GM23248 (cell line): Measurements from ENCODE around the gene PAXIP1. TPM values are rescaled to one million over a fixed set of nuclear protein-coding genes. Genes with fewer than 3 reads are reported as not detected.

Experiments used
- DNase-seq: peaks from one replicate; pipeline ENCODE4 v3.0.0-alpha.2; 2015
- H2AFZ ChIP-seq: fragments of 200-600 bp; sonication (generic); 2 replicates; pipeline ENCODE4 v1.6.1; 2016; ENCODE audit warnings: antibody characterized with exemption
- H3F3A ChIP-seq: fragments of 200-600 bp; sonication (generic); 2 replicates; pipeline ENCODE4 v1.6.1; 2016; ENCODE audit warnings: mild to moderate bottlenecking, antibody characterized with exemption, mixed run types; ENCODE audit not compliant: insufficient read depth
- H3K27ac ChIP-seq: fragments of 200-600 bp; sonication (generic); 2 replicates; pipeline ENCODE4 v1.5.1; 2016; ENCODE audit warnings: mild to moderate bottlenecking
- H3K27me3 ChIP-seq: fragments of 200-600 bp; sonication (generic); replicated peaks from 2 replicates; pipeline ENCODE4 v1.6.1; 2016; ENCODE audit warnings: mild to moderate bottlenecking; ENCODE audit not compliant: insufficient read depth
- H3K36me3 ChIP-seq: fragments of 200-600 bp; sonication (generic); 2 replicates; pipeline ENCODE4 v1.6.1; 2016; ENCODE audit warnings: low read depth, mild to moderate bottlenecking
- H3K4me1 ChIP-seq: fragments of 200-600 bp; sonication (generic); 2 replicates; pipeline ENCODE4 v1.6.1; 2016; ENCODE audit warnings: mild to moderate bottlenecking; ENCODE audit not compliant: insufficient read depth
- H3K4me2 ChIP-seq: fragments of 200-600 bp; sonication (generic); one replicate; pipeline ENCODE4 v1.6.1; 2016; ENCODE audit warnings: mild to moderate bottlenecking; ENCODE audit not compliant: unreplicated experiment
- H3K4me3 ChIP-seq: fragments of 200-600 bp; sonication (generic); 2 replicates; pipeline ENCODE4 v1.5.1; 2016; ENCODE audit warnings: mild to moderate bottlenecking
- H3K79me2 ChIP-seq: fragments of 200-600 bp; sonication (generic); 2 replicates; pipeline ENCODE4 v1.6.1; 2016; ENCODE audit warnings: mild to moderate bottlenecking; ENCODE audit not compliant: insufficient read depth
- H3K9ac ChIP-seq: fragments of 200-600 bp; sonication (generic); 2 replicates; pipeline ENCODE4 v1.6.1; 2016; ENCODE audit warnings: mild to moderate bottlenecking
- H3K9me2 ChIP-seq: fragments of 200-600 bp; sonication (generic); 2 replicates; pipeline ENCODE4 v1.6.1; 2016; ENCODE audit warnings: mixed run types, mild to moderate bottlenecking, moderate library complexity; ENCODE audit not compliant: insufficient read depth
- H3K9me3 ChIP-seq: fragments of 200-600 bp; sonication (generic); one replicate; pipeline ENCODE4 v1.6.1; 2017; ENCODE audit warnings: low read depth
- H4K20me1 ChIP-seq: fragments of 200-600 bp; sonication (generic); 2 replicates; pipeline ENCODE4 v1.6.0; 2016; ENCODE audit not compliant: insufficient read depth
- EZH2 ChIP-seq: fragments of 200-600 bp; sonication (generic); IDR thresholded peaks from 2 replicates; pipeline ENCODE4 v1.6.1; 2018; ENCODE audit warnings: antibody characterized with exemption, mild to moderate bottlenecking; ENCODE audit not compliant: insufficient read depth, poor library complexity, severe bottlenecking
- EZH2phosphoT487 ChIP-seq: fragments of 200-600 bp; sonication (generic); IDR thresholded peaks from 2 replicates; pipeline ENCODE4 v1.6.1; 2018; ENCODE audit warnings: antibody characterized with exemption, moderate library complexity, mild to moderate bottlenecking, low read depth; ENCODE audit not compliant: insufficient read depth
- WGBS, 2 experiments: methylation state at CpG; one replicate each; pipeline ENCODE4 v1.1.6; 2015 to 2017; ENCODE audit warnings: low lambda C conversion rate in 2 of 2, low coverage in 1 of 2; ENCODE audit errors: missing lambda C conversion rate in 2 of 2; 5-methylcytosine and 5-hydroxymethylcytosine counted together
- in situ Hi-C: fragments of 300-500 bp; cut with MboI; formaldehyde crosslinking; loops from 2 replicates; pipeline ENCODE4 v1.15.0; 2020
- polyA plus RNA-seq: library from polyadenylated mRNA; unstranded; fragments of >200 nt; fragmentation: Nextera tagmentation; extraction: Ambion mirVana; gene quantifications from 2 replicates; pipeline ENCODE4 v1.2.1, GENCODE V29; 2016
- total RNA-seq: library from RNA; depleted of rRNA; stranded (reverse); fragments of >200 nt; shearing (Covaris generic); gene quantifications from 2 replicates; pipeline ENCODE4 v1.2.3, GENCODE V29; 2014; rRNA removed

PAXIP1 gene
- total and polyA plus RNA-seq, 2 experiments from 2014 or later, result 1.8 to 5.8 TPM

GRCh38 chr7:154898973-154899855, 103.7 kb downstream of the PAXIP1 start:
- Histone ChIP-seq H3K4me3 (no peak overlapping the region), H3K4me1 (no peaks in the 10 kb centered on the region), H3K9ac (no peak overlapping the region), H3K36me3 (no peaks in the 10 kb centered on the region), H3K27ac (no peak overlapping the region), H2AFZ (no peak overlapping the region), H4K20me1 (no peaks in the 10 kb centered on the region), H3K9me3 (no peaks in the 10 kb centered on the region), H3F3A (no peaks in the 10 kb centered on the region), H3K79me2 (no peaks in the 10 kb centered on the region), H3K4me2 (no peak overlapping the region), H3K9me2 (no peaks in the 10 kb centered on the region), H3K27me3 (no peaks in the 10 kb centered on the region)
- no peak for DNase-seq
- in situ Hi-C loops, result no loop called here
- 49% methylated on average over 24 of the region's 24 CpGs for WGBS, 2 experiments
- TF ChIP-seq EZH2phosphoT487 (no peak), EZH2 (no peak)

GRCh38 chr7:154896076-154896475, 106.8 kb downstream of the PAXIP1 start:
- Histone ChIP-seq H3K4me1 (no peaks in the 10 kb centered on the region), H3K4me2 (no peak overlapping the region), H3F3A (no peaks in the 10 kb centered on the region), H3K9ac (no peak overlapping the region), H3K36me3 (no peaks in the 10 kb centered on the region), H3K4me3 (no peak overlapping the region), H2AFZ (no peak overlapping the region), H4K20me1 (no peaks in the 10 kb centered on the region), H3K9me3 (no peaks in the 10 kb centered on the region), H3K79me2 (no peaks in the 10 kb centered on the region), H3K9me2 (no peaks in the 10 kb centered on the region), H3K27ac (no peak overlapping the region), H3K27me3 (no peaks in the 10 kb centered on the region)
- no peak for DNase-seq
- in situ Hi-C loops, result no loop called here
- no peak for TF ChIP-seq EZH2phosphoT487
- no peak for TF ChIP-seq EZH2
- WGBS, 2 experiments, result 43 to 46% methylated on average over 11 of the region's 11 CpGs

Other genes starting within 250 kb of the PAXIP1 start
- gene HTR5A, start 67.2 kb upstream of the PAXIP1 start, total RNA-seq, result not detected in 2 replicates
- not detected in 2 replicates for gene HTR5A, start 67.2 kb upstream of the PAXIP1 start, polyA plus RNA-seq